Right renal pelvis (tissue), 4 donors: ENCODE measurements around the gene CDH24. TPM values are rescaled to one million over a fixed set of nuclear protein-coding genes. Genes with fewer than 3 reads are reported as not detected.
"Not testable (repeated sequence)": the region's sequence is repeated elsewhere in the genome, so short reads cannot be mapped to it uniquely, and the experiment has no call there.

Experiments used
- DNase-seq, 4 donors: peaks; one replicate each; pipeline ENCODE4 v3.0.0-alpha.2; 2013; ENCODE audit warnings: low read depth in 4 of 4, low spot score in 3 of 4, missing footprints in 1 of 4
- polyA plus RNA-seq, 4 donors: library from polyadenylated mRNA; unstranded; fragments of 120-200 nt; gene quantifications; one replicate each; pipeline ENCODE4 v1.2.1, GENCODE V29; 2013; ENCODE audit not compliant: insufficient read length in 4 of 4

Gene CDH24
- polyA plus RNA-seq, 4 donors = 20.4 to 24.9 (median 21.1) TPM

DNA sequence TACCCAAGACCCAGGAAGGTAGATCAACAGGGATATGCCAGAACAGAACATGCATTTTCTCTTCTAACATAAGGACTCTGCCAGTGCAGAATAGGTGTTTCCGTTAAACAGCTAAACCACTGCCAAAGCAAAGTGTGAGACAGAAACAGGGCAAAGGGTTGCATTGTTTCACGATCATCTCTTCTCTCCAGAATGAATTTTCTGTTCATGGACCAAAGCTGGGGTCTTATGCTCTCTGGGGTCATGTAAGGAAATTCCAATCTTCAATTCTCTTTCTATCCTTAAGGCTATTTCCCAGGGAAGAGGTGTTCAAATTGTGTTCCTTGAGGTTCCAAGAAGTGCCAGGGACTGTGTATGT, 33.5 kb downstream of the CDH24 start:
- DNase-seq = no peak

DNA sequence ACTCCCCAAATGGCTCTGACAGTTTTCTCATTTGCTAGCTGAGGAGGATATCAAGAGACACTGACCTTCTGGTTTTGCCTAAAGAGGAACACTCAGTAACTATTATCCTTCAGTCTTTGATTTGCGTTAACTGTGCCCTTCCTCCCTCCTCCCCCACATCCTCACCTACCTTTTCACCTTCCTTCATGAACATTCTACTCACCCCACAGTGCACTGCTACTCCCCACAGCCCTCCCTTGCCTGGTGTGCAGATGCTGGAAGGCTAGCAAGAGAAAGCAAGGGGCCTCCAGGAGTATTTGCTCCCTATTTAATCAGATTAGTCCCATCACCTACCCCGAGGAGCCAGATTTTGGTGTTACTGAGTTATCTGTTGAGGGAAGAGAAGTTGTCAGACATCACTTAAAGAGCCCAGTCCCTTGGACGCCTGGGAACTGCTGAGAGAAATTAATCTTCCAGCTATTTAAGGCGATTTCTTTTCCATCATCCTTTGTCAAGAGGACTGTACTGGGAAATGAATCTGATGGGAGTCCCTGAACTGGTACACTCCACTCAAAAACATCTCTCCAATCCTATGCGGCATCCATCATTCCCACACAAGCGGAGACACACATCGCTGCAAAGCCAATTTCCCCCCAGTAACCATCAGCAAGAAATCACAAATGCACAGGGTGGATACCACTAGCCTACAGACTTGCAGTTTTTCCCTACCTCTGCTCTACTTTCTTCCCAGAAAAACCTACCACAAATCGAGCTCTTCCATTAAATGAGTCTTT, 34.1 kb downstream of the CDH24 start:
- DNase-seq = no peak

DNA sequence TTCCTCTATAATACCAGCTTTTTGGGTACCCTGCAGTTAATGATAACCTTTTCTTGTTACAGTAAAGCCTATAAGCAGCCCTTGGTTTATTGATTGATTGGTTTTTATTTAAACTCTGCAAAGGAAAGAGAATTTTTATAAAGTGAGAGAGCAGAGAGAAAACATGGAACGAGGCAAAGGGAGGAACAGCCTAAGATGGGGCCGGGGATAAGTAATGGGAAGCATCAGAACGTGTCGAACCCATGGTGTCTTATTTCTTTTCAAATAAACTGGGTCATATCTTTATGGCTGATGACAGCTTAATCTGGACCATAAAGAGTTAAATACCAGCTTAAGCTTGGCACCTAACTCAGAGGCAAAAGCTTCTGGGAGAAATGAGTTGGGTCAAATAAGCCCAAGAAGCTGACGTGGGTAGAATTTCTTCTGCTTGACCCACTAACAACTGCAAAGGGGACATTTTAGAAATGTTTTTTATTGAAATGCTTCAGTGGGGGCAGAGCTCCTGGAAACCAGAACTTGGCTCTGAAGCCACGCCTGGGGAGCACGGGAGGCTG, 35.4 kb downstream of the CDH24 start:
- no peak for DNase-seq

DNA sequence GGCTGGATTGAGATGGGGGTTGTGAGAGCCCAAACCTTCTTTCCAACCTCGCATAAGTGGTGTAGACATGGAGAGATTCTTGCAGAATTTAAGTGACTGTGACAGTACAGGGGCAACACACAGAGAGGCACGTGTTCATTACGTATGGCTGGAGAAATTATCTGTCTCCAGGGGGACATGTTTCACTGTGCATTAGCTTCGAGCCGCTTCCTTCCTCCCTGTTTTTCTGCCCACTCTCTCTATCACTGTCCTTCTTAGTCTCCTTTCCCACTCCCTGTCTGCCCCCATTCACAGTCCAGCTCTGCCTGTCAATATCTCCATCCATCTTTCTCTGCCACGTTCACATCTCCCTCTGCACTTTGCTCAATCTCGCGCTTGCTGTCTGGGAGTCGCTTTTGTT, 35.9 kb downstream of the CDH24 start:
- DNase-seq = no peak

DNA sequence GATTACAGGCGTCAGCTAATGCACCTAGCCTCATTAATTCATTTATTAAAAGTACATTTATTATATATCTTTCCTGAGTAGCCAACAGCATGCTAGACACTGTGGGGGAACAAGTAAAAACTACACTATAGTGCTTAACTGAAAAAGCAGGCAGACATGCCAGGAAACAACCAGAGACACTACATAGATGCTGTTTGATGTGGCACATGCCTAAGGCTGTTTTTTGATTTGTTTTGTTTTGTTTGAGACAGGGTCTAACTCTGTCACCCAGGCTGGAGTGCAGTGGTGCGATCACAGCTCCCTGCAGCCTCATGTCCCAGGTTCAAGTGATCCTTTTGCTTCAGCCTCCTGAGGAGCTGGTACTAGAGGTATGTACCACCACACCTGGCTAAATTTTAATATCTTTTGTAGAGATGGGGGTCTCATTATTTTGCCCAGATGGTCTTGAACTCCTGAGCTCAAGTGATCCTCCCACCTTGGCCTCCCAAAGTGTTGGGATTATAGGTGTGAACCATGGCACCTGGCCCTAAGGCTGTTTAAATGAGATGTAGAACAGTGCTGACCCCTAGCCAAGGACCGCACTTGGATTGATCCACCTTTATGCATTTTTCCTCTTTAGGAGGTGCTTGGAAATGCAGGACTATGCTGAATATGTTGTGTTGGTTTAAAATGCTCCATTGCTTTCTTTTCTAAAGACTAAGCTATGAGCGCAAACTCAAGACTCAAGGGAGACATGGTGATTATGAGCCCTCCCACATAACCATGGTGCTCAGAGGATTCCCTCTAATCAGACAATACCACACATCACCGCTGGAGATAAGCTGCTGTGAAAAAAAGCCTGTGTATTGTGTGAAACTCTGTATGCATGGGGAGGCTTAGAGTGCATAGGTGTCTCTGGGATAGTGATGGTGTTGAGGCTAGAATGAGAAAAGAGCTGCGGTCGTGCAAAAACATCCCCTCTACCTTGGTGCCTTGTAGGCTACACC, 36.9 kb downstream of the CDH24 start:
- DNase-seq = no peak

DNA sequence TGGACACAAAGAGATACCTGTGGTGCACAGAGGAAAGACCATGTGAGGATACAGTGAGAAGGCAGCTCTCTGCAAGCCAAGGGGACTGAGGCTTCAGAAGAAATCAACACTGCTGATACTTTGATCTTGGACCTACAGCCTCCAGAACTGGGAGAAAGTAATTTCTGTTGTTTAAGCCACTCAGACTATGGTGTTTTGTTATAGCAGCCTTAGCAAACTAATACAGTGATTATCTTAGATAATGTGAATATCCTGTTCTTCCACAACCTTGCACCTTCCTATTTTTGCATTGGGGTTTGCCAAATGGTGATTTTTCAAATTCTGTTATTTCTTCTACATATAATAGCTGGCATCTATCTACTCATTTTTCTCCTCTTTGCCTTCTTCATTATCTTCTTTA, 39.2 kb downstream of the CDH24 start:
- DNase-seq = no peak

DNA sequence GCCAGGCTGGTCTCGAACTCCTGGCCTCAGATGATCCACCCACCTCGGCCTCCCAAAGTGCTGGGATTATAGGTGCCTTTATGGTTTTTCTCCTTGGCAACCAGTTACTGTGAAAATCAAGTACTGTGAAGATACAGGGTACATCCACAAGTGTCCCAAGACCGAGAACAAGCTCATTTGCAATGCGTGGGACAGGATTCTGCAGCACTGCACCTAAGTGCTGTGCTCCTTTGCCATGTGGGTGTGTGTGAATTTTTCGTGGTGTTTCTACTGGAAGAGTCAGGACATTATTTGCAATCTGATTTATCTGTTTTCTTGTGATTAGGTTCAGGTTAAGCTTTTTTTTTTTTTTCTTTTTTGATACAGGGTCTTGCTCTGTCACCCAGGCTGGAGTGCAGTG, 40.2 kb downstream of the CDH24 start:
- DNase-seq = no peak

DNA sequence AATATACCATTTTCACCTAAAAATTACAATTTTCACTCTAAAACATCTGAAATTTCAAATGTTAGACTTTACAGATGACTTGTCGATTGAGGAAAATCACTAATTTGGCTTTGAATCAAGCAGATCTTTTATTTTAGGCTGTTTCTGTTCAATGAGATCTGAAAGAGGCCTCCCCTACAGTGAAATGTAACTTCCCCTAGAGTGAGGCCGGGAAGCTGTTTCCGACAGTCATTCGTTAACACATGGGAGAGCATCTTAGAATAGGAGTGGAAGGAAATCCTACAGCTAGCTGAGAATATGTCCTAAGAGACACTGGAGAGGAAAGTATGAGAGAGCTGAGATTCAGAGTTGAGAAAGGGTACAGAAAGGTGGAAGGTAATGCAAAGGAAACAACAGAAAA, 41.7 kb downstream of the CDH24 start:
- DNase-seq = no peak

DNA sequence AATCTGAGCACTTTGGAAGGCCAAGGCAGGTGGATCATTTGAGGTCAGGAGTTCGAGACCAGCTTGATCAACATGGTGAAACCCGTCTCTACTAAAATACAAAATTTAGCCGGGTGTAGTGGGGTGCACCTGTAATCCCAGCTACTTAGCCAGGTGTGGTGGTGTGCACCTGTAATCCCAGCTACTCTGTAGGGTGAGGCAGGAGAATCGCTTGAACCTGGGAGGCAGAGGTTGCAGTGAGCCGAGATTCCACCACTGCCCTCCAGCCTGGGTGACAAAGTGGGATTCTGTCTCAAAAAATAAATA, 43.6 kb downstream of the CDH24 start:
- DNase-seq = not testable (repeated sequence)

DNA sequence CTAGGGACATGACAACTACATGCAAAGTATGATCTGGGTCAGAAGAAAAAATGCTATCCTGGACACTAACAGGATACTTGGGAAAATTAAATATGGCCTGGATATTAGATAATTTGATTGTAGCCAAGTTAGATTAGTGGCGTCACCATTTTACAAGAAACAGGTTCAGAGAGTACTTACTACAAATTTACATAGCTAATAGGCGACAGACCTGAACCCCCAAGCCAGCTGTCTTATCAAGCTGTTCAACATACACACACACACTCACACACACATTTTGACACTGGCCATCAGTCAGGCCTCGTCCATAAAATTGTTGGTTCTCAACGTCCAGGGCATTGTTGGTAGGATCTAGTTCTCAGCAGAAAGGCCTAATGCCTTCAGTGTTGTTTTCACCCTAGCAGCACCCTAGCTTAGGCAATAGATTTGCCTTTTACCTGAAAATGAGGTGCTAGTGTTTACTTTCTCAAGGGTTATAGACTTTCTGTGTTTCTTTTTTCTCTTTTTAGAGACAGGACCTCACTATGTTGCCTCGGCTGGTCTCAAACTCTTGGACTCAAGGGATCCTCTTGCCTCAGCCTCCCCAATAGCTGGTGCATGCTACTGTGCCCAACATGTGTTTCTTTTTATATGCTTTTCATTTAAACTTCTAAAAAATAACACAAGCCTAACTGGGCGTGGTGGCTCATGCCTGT, 44.1 kb downstream of the CDH24 start:
- DNase-seq = no peak

DNA sequence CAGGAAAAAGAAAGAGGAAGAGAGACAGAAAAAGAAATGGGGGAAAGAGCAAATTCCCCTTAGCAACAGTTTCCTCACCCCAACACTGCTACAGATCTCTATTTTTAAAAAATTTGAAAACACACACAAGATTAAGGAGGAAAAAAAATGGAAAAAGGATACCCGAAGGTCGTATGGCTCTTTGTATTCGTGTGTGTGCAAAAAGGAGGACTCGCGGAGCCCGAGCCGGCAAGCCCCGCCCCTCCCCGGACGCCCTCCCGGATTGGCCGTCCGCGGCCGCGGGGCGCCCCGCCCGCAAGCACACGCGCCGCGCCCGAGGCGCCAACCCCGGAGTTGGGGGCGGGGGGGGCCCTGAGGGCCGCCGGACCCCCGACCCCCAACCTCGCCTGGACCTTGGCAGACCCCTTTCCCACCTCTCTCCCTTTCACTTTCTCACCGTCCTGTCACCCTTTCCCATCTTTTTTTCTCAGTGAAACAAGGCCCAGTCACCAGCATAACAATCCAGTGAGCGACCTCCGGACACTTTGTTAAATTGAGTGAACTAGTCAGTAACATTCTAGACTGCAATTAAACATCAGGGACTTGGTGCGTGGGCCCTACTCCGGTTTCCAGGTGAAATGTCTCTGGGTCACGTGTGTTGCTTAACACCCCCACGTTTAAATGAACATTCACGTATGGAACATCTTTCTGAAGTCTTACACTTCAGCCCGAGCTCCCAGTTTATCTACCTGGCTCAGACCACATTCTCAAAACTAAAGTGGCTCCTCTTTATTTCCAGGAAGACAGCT, 47.2 kb downstream of the CDH24 start, which contains the start of gene C14orf93:
Gene C14orf93, minus strand, starts transcription at position 205 of the 788 bp plus-strand sequence. CDS start 11,120 bp downstream, outside the sequence.
- DNase-seq = peak in 2 of 4 donors; percentile 57 to 59

DNA sequence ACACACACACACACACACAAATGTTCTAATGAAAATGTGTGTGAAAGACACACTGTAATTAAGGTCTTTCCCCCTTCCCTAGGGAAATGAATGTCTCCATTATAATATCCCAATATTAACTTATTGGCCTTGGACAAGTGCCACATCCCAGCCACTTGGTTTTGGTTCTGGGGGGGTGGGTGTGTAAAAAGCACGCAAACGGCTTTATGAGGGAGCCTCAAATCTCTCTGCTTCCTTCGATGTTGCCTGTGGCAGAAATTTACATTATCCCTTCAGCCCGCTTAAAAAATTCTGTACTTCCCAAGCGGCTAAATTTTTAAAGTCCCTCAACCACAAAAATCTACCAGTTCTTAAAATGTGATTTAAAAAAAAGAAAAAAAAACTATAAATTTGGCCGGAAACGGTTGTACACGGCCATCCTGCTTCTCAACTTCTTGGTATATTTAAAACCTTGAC, 47.8 kb downstream of the CDH24 start:
- DNase-seq = no peak

DNA sequence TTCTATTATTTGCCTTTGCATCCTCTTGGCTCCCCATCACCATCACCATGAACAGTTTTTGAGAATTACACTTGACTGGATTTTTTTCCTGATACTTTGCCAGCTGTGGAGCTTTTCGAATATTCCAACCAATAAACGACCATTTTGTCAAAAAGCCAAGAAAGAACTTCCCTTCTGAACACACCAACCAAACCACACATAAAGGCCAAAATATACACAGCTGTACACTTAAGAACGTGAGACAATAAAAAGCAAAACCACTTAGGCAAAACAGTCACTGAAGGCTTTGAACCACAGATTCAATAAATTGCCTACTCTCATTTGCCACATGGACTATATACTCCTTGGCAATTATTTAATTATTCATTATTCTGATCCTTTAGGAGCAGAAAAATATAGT, 48.5 kb downstream of the CDH24 start:
- DNase-seq = no peak

DNA sequence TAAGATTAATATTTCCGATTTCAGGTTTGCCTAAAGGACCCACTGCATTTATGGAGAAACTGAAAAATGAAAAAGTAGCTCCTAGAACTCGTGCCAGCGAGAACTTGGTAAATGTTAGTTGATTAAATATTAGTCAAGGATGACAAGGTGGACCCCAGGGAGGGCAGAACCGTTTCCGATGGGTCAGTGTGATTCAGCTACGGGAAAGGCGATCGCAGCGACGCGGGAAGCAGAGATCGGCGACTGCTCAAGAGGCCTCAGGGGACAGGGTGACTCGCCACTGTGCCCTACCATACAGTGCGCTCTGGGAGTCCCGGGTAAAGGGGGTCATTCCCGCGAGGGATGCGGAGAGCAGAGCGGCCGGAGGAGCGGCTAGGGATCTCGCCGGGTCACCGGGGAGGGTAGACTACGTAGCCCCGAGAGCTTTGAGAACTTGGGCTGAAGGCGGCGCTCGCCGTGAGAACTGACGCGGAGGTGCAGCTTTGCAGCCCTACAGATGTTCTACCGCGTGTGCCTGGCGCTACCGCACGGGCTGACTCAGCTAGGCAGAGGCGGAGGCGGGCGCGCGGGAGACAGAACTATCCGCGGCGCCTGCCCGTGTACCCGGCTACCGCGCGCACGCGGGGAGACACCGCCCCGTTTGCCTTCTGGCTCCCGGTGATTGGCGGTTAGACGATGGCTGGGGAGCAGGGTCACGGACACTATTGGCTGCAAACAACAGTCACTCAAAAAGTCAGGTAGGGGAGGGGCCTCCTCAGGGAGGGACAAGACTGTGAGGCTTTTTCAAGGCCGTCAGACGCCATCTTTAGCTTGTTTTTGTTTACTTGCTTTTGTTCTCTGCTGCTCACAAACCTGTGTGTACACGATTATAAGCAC, 50.5 kb downstream of the CDH24 start:
- peak; percentile 95 to 97 (median 96) for DNase-seq

DNA sequence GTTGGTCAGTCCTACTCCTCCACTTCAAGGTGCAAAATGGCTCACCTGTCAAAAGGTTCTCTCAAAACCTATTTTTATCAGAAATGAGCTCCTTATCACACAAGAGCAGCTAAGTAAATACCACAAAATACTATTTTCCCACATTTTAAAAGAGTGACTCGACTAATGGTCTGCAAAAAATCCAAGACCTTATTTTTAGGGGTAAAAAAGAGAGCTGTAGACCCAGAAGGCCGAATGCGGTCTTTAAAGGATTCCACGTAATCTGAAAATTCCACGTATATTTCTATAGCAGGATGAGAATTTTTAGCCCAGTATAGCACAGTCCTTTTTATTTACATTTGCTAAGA, 51.2 kb downstream of the CDH24 start:
- DNase-seq = no peak

DNA sequence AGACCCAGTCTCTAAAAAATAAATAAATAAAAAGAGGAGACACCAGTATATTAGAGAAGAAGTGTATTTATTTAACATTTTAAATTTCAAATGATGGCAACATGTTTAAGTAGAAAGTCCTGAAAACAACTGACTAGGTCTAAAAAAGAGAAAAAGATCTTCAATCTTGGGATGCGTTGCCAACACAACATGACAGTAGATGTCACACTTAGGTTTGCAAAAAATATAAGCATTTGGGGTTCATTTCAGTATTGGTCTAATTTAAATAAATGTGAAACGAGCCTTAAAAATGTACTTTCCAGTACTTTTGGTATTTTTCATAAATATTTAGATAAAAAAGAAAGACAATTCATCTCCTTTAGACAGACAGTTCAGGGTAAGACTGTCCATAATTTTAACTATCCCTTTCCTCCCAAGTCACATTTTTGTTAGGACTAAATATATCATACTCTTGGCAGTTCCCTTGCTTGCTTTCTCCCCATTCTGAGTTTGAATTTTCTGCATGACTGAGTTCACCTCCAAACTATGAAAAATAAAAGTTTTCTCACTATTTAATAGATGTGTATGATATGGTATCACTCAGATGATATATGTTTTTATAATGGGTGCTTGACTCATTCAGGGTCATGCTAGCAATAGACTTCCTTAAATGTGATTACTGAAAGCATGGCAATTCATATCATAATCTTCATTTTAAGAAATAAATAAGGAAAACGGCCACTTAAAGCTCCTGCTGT, 51.7 kb downstream of the CDH24 start:
- no peak for DNase-seq

DNA sequence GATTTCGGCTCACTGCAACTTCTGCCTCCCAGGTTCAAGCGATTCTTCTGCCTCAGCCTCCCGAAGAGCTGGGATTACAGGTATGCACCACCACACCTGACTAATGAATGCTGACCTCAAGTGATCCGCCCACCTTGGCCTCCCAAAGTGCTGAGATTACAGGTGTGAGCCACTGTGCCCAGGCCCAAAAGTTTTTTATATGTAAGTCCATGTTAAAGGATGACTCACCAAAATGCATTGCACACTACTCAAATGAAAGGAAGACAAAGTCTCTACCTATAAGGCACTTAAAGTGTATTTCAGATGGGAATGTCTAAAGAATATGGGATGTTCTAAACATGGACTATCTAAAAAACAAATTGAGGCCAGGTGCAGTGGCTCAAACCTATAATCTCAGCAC, 53.0 kb downstream of the CDH24 start:
- DNase-seq = not testable (repeated sequence)

DNA sequence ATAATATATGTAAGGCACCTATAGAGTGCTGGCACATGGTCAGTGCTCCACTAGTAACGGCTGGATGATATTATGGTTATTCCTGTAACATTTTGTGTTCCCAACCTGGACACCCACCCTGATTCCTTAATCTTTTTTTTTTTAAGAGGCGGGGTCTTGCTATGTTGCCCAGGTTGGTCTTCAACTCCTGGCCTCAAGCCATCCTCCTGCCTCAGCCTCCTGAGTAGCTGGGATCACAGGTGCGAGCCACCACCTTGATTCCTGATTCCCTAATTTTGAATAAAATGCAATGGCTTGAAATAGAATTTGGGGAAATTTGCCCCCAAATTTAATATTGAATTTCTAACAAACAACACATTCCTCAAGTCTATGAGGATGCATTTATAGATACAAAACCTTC, 54.7 kb downstream of the CDH24 start:
- DNase-seq = no peak
